Measurements from ENCODE around the gene FANCL. TPM values are rescaled to one million over a fixed set of nuclear protein-coding genes. Genes with fewer than 3 reads are reported as not detected.

FANCL gene
- total RNA-seq, 4 donors from 2014 or later: 7.5 to 17.9 (median 11.6) TPM

DNA sequence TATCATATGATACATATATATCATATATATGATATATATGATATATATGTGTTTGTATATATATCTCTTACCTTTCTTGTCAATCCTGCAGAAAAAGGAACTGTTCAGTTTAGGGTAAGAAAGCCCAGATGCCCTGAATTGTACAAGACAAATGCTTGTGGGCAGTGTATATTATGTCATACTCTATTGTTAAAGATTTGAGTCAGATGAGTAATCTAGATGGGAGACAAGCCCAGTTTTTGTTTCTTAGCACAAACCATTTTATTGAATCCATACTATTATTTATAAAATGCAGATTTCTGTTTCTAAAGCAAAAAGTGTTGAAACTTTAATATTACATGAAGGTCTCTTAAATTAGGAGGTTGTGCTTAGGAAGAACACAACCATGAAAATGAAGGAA, 103.9 kb downstream of the FANCL start:
- peaks cover 0 to 14% (median 7%) of the 10 kb centered on the region in 4 donors for H3K36me3 ChIP-seq
- intact Hi-C loops (cut with DNase I): no loop called here
- H3K4me1 ChIP-seq: peaks cover 0 to 5% (median 0%) of the 10 kb centered on the region in 4 donors
- TF ChIP-seq, protein P1, sequence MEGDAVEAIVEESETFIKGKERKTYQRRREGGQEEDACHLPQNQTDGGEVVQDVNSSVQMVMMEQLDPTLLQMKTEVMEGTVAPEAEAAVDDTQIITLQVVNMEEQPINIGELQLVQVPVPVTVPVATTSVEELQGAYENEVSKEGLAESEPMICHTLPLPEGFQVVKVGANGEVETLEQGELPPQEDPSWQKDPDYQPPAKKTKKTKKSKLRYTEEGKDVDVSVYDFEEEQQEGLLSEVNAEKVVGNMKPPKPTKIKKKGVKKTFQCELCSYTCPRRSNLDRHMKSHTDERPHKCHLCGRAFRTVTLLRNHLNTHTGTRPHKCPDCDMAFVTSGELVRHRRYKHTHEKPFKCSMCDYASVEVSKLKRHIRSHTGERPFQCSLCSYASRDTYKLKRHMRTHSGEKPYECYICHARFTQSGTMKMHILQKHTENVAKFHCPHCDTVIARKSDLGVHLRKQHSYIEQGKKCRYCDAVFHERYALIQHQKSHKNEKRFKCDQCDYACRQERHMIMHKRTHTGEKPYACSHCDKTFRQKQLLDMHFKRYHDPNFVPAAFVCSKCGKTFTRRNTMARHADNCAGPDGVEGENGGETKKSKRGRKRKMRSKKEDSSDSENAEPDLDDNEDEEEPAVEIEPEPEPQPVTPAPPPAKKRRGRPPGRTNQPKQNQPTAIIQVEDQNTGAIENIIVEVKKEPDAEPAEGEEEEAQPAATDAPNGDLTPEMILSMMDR (IDR thresholded peaks at IDR 0.05): no peak
- TF ChIP-seq POLR2A (IDR thresholded peaks at IDR 0.05; ENCODE audit: low read depth) (no peak), EP300 (IDR thresholded peaks at IDR 0.05) (no peak), POLR2AphosphoS5 (IDR thresholded peaks at IDR 0.05) (no peak)
- H3K27ac ChIP-seq (replicated peaks in 1 of 4): no peak overlapping the region
- no peak for DNase-seq (ENCODE audit: extremely low spot score)
- no peaks in the 10 kb centered on the region for H3K9me3 ChIP-seq
- no peaks in the 10 kb centered on the region for H3K27me3 ChIP-seq
- no peak overlapping the region for H3K4me3 ChIP-seq

DNA sequence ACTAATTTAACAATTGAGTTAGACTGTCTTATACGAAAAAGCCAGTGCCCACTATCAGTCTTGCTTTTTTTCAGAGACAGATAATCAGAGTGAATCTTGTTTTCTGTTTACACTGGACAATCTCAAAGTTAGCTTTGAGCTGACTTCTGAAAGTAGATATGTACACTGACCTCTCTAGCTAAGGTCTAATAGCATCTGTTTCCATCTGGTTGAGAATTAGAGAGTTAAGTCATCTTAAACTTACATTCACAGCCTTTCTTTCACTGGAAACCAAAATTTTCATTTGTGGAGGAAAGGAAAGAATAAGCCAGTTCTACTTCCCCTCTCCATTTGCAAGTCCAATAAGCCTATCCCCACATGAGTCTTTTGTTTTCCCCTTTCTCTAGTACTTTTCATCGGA, 105.3 kb downstream of the FANCL start:
- Histone ChIP-seq H3K27ac (replicated peaks in 1 of 4) (no peak overlapping the region), H3K27me3 (no peaks in the 10 kb centered on the region), H3K4me1 (peaks cover 5 to 7% (median 6%) of the 10 kb centered on the region in 4 donors), H3K9me3 (no peaks in the 10 kb centered on the region), H3K4me3 (no peak overlapping the region), H3K36me3 (peaks cover 0 to 17% (median 9%) of the 10 kb centered on the region in 4 donors)
- TF ChIP-seq EP300 (IDR thresholded peaks at IDR 0.05): no peak
- TF ChIP-seq, protein P1 (IDR thresholded peaks at IDR 0.05): no peak
- TF ChIP-seq POLR2A (IDR thresholded peaks at IDR 0.05; ENCODE audit: low read depth): no peak
- no peak for TF ChIP-seq POLR2AphosphoS5 (IDR thresholded peaks at IDR 0.05)
- intact Hi-C loops (cut with DNase I): no loop called here
- no peak for DNase-seq (ENCODE audit: extremely low spot score)
- 83% methylated on average over 2 of the region's 2 CpGs for WGBS

DNA sequence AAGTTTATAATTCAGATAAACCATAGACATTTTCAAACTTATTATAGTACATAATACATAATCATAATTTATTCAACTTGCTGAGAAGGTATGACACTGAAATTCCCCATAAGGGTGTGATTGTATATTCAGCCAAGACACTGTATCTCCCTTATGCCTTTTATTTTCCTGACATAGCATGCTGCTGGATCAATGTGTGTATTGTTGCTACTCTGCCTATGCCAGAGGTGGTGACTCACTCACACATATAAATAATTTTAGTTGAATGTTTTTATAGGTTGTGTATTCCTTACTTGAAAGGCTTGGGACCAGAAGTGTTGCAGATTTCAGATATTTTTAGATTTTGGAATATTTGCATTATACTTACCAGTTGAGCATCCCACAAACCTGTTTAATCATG, 107.7 kb downstream of the FANCL start:
- intact Hi-C loops (cut with DNase I): no loop called here
- Histone ChIP-seq H3K27me3 (no peaks in the 10 kb centered on the region), H3K9me3 (no peaks in the 10 kb centered on the region), H3K27ac (replicated peaks in 1 of 4) (no peak overlapping the region), H3K36me3 (peaks cover 0 to 13% (median 2%) of the 10 kb centered on the region in 4 donors), H3K4me1 (peaks cover 5 to 7% (median 6%) of the 10 kb centered on the region in 4 donors), H3K4me3 (no peak overlapping the region)
- DNase-seq (ENCODE audit: extremely low spot score): no peak
- TF ChIP-seq POLR2A (IDR thresholded peaks at IDR 0.05; ENCODE audit: low read depth): no peak
- no peak for TF ChIP-seq EP300 (IDR thresholded peaks at IDR 0.05)
- TF ChIP-seq, protein P1 (IDR thresholded peaks at IDR 0.05): no peak
- TF ChIP-seq POLR2AphosphoS5 (IDR thresholded peaks at IDR 0.05): no peak

DNA sequence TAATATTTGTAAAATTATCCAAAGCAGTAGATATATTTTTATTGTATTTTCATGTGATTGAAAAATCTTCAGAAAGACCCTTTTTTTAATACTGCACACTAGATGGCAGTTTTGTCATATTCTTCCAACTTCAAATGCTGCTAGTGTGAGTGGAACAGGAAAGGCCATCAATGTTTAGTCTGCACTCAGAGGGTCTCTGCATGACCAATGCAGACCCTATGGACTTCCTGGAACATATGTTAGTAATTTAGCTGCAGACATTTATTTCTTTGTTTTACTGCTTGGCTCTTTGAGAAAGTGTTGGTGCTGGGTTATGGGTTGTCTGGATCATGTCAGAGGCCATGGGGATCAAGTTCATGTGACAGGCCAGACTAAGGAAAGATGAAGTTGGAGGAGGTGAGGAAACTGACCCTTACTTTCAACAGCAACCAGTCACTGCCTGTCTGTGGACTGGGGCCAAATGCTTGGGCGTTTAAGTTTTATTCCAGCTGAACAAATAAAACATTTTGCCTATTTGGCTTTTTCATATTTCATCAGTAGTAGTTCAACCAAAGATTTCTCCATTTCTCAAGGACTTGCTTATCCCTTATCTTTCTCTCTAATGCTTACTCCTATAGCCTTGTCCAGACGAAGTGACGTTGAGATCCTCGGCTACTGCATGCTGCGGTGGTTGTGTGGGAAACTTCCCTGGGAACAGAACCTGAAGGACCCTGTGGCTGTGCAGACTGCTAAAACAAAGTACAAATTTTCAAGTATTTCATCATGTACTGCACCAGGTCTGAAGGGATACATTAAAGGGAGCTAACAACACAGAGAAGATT, 109.7 kb downstream of the FANCL start:
- DNase-seq (ENCODE audit: extremely low spot score): no peak
- Histone ChIP-seq H3K4me3 (no peak overlapping the region), H3K36me3 (peaks cover 0 to 13% (median 2%) of the 10 kb centered on the region in 4 donors), H3K27ac (replicated peaks in 1 of 4) (no peak overlapping the region), H3K27me3 (no peaks in the 10 kb centered on the region), H3K9me3 (no peaks in the 10 kb centered on the region), H3K4me1 (peaks cover 0 to 7% (median 6%) of the 10 kb centered on the region in 4 donors)
- intact Hi-C loops (cut with DNase I): no loop called here
- TF ChIP-seq, protein P1 (IDR thresholded peaks at IDR 0.05): no peak
- TF ChIP-seq POLR2A (IDR thresholded peaks at IDR 0.05; ENCODE audit: low read depth): no peak
- no peak for TF ChIP-seq EP300 (IDR thresholded peaks at IDR 0.05)
- no peak for TF ChIP-seq POLR2AphosphoS5 (IDR thresholded peaks at IDR 0.05)
- 71% methylated on average over 5 of the region's 5 CpGs for WGBS
